WTC11 (cell line): ENCODE measurements around the gene SEC16A. TPM values are rescaled to one million over a fixed set of nuclear protein-coding genes. Genes with fewer than 3 reads are reported as not detected.

Experiments used
- ATAC-seq: fragments of 200-7000 bp; cut with Tn5 transposase; 2 replicates; pipeline ENCODE4 v1.10.0; 2021; ENCODE audit warnings: mild to moderate bottlenecking, moderate library complexity
- CTCF ChIA-PET: fragments of 300-600 bp; sonication (Branson Sonifier 250); formaldehyde crosslinking; loops from one replicate; lab custom pipeline; 2021; ENCODE audit warnings: antibody characterized with exemption; lab: Charles Lee
- POLR2A ChIA-PET: fragments of 350-600 bp; sonication (Branson Sonifier 250); formaldehyde crosslinking; loops from one replicate; lab custom pipeline; 2021; ENCODE audit warnings: antibody characterized with exemption; lab: Charles Lee
- DNase-seq: peaks from one replicate; pipeline ENCODE4 v3.0.0; 2021; ENCODE audit warnings: low spot score
- H3K27ac Mint-ChIP-seq: 2 replicates; pipeline ENCODE4 v1.8.0; 2021; ENCODE audit warnings: mixed read lengths
- H3K27me3 Mint-ChIP-seq: 2 replicates; pipeline ENCODE4 v1.8.0; 2021; ENCODE audit warnings: low read depth, mild to moderate bottlenecking, moderate library complexity, mixed read lengths
- H3K36me3 Mint-ChIP-seq: 2 replicates; pipeline ENCODE4 v1.8.0; 2021; ENCODE audit warnings: mixed read lengths
- H3K4me1 Mint-ChIP-seq: 2 replicates; pipeline ENCODE4 v1.8.0; 2022; ENCODE audit warnings: mixed read lengths
- H3K4me3 Mint-ChIP-seq: 2 replicates; pipeline ENCODE4 v1.8.0; 2021; ENCODE audit warnings: mild to moderate bottlenecking, moderate library complexity, mixed read lengths
- H3K9me3 Mint-ChIP-seq: 2 replicates; pipeline ENCODE4 v1.8.0; 2021; ENCODE audit warnings: mixed read lengths
- ELF4 ChIP-seq: sonication (generic); formaldehyde crosslinking; IDR thresholded peaks from 2 replicates; pipeline ENCODE4 v1.8.1; 2022; ENCODE audit warnings: low read depth, mild to moderate bottlenecking, moderate library complexity, missing genetic modification reagents
- EMX1 ChIP-seq: fragments of 250-450 bp; sonication (Bioruptor Pico); IDR thresholded peaks from 2 replicates; pipeline ENCODE4 v1.8.0; 2021; ENCODE audit warnings: mild to moderate bottlenecking
- FOXJ3 ChIP-seq: sonication (generic); formaldehyde crosslinking; IDR thresholded peaks from 2 replicates; pipeline ENCODE4 v1.9.0; 2021; ENCODE audit warnings: missing genetic modification reagents, mild to moderate bottlenecking, borderline replicate concordance
- GRHL2 ChIP-seq: fragments of 250-450 bp; sonication (Bioruptor Pico); IDR thresholded peaks from 2 replicates; pipeline ENCODE4 v1.8.0; 2022; ENCODE audit warnings: mild to moderate bottlenecking, moderate library complexity; ENCODE audit not compliant: insufficient replicate concordance, severe bottlenecking
- NR2C2 ChIP-seq: sonication (generic); formaldehyde crosslinking; IDR thresholded peaks from 2 replicates; pipeline ENCODE4 v1.8.0; 2022; ENCODE audit warnings: mild to moderate bottlenecking, missing genetic modification reagents
- OVOL2 ChIP-seq: fragments of 250-450 bp; sonication (Bioruptor Pico); IDR thresholded peaks from 2 replicates; pipeline ENCODE4 v1.9.0; 2021; ENCODE audit warnings: mild to moderate bottlenecking, borderline replicate concordance
- RORB ChIP-seq: fragments of 250-450 bp; sonication (Bioruptor Pico); IDR thresholded peaks from 2 replicates; pipeline ENCODE4 v1.9.0; 2021; ENCODE audit warnings: mild to moderate bottlenecking
- TEAD1 ChIP-seq: sonication (generic); formaldehyde crosslinking; IDR thresholded peaks from 2 replicates; pipeline ENCODE4 v1.8.0; 2022; ENCODE audit warnings: mild to moderate bottlenecking, missing genetic modification reagents
- TP53 ChIP-seq: sonication (generic); formaldehyde crosslinking; IDR thresholded peaks from 2 replicates; pipeline ENCODE4 v1.8.1; 2023; ENCODE audit warnings: mild to moderate bottlenecking, missing genetic modification reagents
- ZNF138 ChIP-seq: sonication (generic); formaldehyde crosslinking; conservative IDR thresholded peaks from 2 replicates; pipeline ENCODE4 v1.8.1; 2022; ENCODE audit warnings: mild to moderate bottlenecking, moderate library complexity, missing genetic modification reagents
- ZNF396 ChIP-seq: fragments of 250-450 bp; sonication (Bioruptor Pico); IDR thresholded peaks from 2 replicates; pipeline ENCODE4 v1.8.0; 2021; ENCODE audit warnings: mild to moderate bottlenecking, moderate library complexity, borderline replicate concordance
- total RNA-seq: library from RNA; stranded (reverse); gene quantifications from 3 replicates; pipeline ENCODE4 v1.2.3, GENCODE V29; 2021
- TF ChIP-seq, protein P1 (sequence below): sonication (generic); formaldehyde crosslinking; IDR thresholded peaks from 2 replicates; pipeline ENCODE4 v1.8.1; 2022; ENCODE audit warnings: low read depth, mild to moderate bottlenecking, moderate library complexity, missing genetic modification reagents, borderline replicate concordance
- TF ChIP-seq, protein P2 (sequence below): fragments of 250-450 bp; sonication (Bioruptor Pico); IDR thresholded peaks from 2 replicates; pipeline ENCODE4 v1.9.0; 2021; ENCODE audit warnings: moderate library complexity, mild to moderate bottlenecking, inconsistent platforms, borderline replicate concordance
- TF ChIP-seq, protein P3 (sequence below): sonication (generic); formaldehyde crosslinking; IDR thresholded peaks from 2 replicates; pipeline ENCODE4 v1.8.1; 2023; ENCODE audit warnings: mild to moderate bottlenecking, missing genetic modification reagents, borderline replicate concordance
- TF ChIP-seq, protein P4 (sequence below): sonication (generic); formaldehyde crosslinking; conservative IDR thresholded peaks from 2 replicates; pipeline ENCODE4 v1.8.1; 2022; ENCODE audit warnings: mild to moderate bottlenecking, missing genetic modification reagents
- TF ChIP-seq, protein P5 (sequence below): sonication (generic); formaldehyde crosslinking; IDR thresholded peaks from 2 replicates; pipeline ENCODE4 v1.8.1; 2023; ENCODE audit warnings: mild to moderate bottlenecking, missing genetic modification reagents, moderate library complexity
- TF ChIP-seq, protein P6 (sequence below): sonication (generic); formaldehyde crosslinking; IDR thresholded peaks from 2 replicates; pipeline ENCODE4 v1.8.0; 2022; ENCODE audit warnings: mild to moderate bottlenecking, missing genetic modification reagents

SEC16A gene
- total RNA-seq, 1 experiment from 2014 or later = 70.9 TPM

DNA sequence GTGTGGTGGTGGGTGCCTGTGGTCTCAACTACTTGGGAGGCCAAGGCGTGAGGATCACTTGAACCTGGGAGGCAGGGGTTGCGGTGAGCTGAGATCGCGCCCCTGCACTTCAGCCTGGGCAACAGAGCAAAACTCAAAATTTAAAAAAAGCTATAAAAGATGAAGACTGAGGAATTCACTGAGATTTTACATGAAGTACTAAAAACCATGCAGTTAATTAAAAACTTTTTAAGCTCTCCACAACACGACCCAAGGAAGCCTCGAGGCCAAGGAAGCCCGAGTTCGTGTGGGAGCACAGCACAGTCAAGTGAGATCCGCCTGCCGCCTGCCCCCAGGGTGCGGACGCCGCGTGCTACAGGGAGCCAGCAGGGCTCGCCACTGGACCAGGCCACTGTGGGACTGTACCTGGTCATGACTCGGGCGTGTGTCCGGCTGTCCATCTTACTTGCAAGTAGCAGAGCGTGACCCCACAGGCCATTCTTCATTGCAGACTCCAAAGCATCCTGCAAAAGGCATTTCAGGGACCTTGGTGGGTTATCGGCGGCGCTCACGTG lies 22.0 kb downstream of the SEC16A start (continued):
- TF ChIP-seq EMX1 (CRISPR knock-in tag) (no peak), NR2C2 (no peak)
- TF ChIP-seq, protein P1, sequence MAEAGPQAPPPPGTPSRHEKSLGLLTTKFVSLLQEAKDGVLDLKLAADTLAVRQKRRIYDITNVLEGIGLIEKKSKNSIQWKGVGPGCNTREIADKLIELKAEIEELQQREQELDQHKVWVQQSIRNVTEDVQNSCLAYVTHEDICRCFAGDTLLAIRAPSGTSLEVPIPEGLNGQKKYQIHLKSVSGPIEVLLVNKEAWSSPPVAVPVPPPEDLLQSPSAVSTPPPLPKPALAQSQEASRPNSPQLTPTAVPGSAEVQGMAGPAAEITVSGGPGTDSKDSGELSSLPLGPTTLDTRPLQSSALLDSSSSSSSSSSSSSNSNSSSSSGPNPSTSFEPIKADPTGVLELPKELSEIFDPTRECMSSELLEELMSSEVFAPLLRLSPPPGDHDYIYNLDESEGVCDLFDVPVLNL (CRISPR knock-in tag) = no peak

DNA sequence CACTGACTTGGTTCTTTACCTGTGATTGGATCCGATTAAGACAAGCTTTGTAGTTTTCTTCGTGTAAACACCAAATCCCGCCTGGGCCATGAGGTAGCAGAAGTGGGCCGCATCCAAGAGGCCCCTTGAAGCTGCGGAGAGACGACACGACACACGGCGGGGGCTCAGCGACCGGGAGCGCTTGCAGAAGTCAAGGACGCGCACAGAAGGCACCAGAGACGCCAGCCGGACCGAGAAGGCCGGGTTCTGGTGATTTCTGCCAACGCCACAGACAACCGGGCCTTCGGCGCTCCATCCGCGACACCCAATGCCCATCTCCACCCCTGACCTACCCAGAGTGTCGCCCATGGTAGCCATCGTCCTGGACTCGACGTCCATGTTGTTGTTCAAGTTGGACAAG lies 23.4 kb downstream of the SEC16A start:
- Mint-ChIP-seq H3K27ac (no peak overlapping the region), H3K4me1 (no peaks in the 10 kb centered on the region), H3K4me3 (no peak overlapping the region), H3K27me3 (no peaks in the 10 kb centered on the region), H3K36me3 (peaks cover 77% of the 10 kb centered on the region), H3K9me3 (no peaks in the 10 kb centered on the region)
- TF ChIP-seq, protein P2, sequence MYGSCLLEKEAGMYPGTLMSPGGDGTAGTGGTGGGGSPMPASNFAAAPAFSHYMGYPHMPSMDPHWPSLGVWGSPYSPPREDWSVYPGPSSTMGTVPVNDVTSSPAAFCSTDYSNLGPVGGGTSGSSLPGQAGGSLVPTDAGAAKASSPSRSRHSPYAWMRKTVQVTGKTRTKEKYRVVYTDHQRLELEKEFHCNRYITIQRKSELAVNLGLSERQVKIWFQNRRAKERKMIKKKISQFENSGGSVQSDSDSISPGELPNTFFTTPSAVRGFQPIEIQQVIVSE (CRISPR knock-in tag) = no peak
- TF ChIP-seq RORB (CRISPR knock-in tag) (no peak), TP53 (CRISPR knock-in tag) (no peak), FOXJ3 (no peak), ZNF138 (no peak)
- CTCF ChIA-PET = no interaction called here
- ATAC-seq (no peak), DNase-seq (no peak)
- POLR2A ChIA-PET = no interaction called here

DNA sequence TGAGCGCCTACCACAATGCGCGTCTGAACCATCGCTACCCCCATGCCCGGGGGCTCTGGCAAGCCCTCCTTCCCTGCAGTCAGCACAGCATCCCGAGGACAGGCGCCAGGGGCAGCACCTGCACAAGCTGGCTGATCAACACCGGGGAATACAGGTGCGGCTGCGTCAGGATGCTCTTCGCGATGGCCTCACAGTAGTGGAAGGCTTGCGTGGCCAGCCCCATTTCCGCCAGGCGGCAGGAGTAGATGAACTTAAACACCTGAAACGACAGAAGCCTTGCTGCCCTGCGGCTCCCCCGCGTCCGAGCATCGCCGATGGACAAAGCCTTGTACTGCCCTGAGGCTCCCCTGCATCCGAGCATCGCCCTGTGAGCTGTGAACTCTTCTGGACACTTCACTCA lies 25.5 kb downstream of the SEC16A start:
- ATAC-seq = no peak
- H3K27ac Mint-ChIP-seq = no peak overlapping the region
- H3K36me3 Mint-ChIP-seq = peaks cover 73% of the 10 kb centered on the region
- POLR2A ChIA-PET = no interaction called here
- no peaks in the 10 kb centered on the region for H3K4me1 Mint-ChIP-seq
- CTCF ChIA-PET = no interaction called here
- H3K9me3 Mint-ChIP-seq = no peaks in the 10 kb centered on the region
- DNase-seq = no peak
- TF ChIP-seq, protein P3, sequence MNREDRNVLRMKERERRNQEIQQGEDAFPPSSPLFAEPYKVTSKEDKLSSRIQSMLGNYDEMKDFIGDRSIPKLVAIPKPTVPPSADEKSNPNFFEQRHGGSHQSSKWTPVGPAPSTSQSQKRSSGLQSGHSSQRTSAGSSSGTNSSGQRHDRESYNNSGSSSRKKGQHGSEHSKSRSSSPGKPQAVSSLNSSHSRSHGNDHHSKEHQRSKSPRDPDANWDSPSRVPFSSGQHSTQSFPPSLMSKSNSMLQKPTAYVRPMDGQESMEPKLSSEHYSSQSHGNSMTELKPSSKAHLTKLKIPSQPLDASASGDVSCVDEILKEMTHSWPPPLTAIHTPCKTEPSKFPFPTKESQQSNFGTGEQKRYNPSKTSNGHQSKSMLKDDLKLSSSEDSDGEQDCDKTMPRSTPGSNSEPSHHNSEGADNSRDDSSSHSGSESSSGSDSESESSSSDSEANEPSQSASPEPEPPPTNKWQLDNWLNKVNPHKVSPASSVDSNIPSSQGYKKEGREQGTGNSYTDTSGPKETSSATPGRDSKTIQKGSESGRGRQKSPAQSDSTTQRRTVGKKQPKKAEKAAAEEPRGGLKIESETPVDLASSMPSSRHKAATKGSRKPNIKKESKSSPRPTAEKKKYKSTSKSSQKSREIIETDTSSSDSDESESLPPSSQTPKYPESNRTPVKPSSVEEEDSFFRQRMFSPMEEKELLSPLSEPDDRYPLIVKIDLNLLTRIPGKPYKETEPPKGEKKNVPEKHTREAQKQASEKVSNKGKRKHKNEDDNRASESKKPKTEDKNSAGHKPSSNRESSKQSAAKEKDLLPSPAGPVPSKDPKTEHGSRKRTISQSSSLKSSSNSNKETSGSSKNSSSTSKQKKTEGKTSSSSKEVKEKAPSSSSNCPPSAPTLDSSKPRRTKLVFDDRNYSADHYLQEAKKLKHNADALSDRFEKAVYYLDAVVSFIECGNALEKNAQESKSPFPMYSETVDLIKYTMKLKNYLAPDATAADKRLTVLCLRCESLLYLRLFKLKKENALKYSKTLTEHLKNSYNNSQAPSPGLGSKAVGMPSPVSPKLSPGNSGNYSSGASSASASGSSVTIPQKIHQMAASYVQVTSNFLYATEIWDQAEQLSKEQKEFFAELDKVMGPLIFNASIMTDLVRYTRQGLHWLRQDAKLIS = no peak
- TF ChIP-seq ELF4 (CRISPR knock-in tag) = no peak
- TF ChIP-seq, protein P4, sequence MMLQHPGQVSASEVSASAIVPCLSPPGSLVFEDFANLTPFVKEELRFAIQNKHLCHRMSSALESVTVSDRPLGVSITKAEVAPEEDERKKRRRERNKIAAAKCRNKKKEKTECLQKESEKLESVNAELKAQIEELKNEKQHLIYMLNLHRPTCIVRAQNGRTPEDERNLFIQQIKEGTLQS (CRISPR knock-in tag) = no peak
- no peak for TF ChIP-seq ZNF396 (CRISPR knock-in tag)
- TF ChIP-seq, protein P5, sequence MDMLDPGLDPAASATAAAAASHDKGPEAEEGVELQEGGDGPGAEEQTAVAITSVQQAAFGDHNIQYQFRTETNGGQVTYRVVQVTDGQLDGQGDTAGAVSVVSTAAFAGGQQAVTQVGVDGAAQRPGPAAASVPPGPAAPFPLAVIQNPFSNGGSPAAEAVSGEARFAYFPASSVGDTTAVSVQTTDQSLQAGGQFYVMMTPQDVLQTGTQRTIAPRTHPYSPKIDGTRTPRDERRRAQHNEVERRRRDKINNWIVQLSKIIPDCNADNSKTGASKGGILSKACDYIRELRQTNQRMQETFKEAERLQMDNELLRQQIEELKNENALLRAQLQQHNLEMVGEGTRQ (CRISPR knock-in tag) = no peak
- no peak for TF ChIP-seq OVOL2 (CRISPR knock-in tag)
- no peak for TF ChIP-seq TEAD1 (CRISPR knock-in tag)
- TF ChIP-seq, protein P6, sequence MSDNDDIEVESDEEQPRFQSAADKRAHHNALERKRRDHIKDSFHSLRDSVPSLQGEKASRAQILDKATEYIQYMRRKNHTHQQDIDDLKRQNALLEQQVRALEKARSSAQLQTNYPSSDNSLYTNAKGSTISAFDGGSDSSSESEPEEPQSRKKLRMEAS (CRISPR knock-in tag) = no peak
- TF ChIP-seq GRHL2 (CRISPR knock-in tag) = no peak
- no peak overlapping the region for H3K4me3 Mint-ChIP-seq
- no peaks in the 10 kb centered on the region for H3K27me3 Mint-ChIP-seq
